HG02943 (cell line): ENCODE results near the gene YKT6.

Source experiments
- ATAC-seq: cut with Tn5 transposase; IDR thresholded peaks from one replicate; pipeline ENCODE4 v1.9.1; 2021; ENCODE audit warnings: mild to moderate bottlenecking, low read depth, moderate library complexity; ENCODE audit not compliant: unreplicated experiment

The YKT6 gene

DNA sequence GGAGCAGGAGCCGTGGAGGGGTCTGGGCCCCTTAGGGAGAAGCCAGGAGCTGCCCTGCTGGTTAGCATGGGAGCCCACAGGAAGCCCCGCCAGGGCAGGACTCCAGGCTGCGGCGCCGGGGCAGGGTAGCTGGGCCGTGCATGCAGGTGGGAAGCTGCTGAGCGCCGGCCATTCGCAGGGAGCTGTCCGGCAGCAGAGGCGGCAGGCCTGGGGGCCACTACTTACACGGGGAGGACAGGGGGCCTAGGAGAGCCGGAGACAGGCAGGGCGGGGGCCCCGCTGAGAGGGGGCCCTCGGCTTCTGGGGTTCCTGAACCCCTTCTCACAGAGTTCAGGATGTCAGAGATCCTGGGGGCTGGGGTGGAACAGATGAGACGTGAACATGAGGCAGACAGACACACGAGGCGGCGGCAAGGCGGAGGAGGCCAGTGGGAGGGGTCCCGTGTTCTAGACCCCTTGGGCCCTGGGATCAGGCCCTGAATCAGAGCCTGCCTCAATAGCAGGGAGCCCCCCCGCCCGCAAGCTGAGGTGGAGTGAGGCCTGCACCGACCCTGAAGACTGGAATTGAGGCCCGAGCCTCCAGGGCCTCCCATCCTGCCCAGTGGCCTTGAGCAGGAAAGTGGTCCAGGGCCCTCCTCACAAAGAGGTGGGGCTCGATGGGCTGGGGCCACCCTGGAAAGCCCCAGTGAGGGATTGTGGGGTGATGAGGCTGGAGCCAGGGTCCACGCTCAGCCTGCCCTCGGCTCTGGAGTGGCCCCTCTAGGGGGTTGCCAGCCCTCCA, 28.0 kb downstream of the YKT6 start:
- no peak for ATAC-seq

DNA sequence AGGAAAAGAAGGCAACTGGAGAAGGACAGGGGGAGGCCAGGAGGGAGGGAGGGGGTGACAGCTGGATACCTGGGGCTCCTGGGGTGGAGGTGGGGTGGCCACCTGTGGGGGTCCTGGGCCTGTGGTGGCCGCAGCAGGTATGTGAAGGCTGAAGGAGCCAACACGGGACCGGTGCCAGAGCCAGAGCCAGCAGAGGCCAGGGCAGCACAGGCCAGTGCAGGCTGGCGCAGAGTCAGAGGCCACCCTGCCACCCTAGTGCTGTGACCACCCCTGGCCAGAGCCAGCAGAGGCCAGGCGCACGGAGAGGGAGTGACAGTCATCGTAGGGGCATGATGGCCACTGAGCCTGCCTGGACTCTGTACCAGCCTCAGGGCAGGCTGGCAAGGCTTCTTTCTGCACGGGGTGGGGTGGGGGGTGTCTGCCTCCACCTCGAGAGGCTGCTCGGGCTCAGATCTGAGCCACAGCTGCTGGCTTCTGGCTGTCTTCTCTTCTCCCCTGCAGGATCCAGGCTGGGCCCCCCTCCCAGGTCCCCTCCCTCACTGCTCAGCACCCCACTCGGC, 28.8 kb downstream of the YKT6 start:
- ATAC-seq = no peak

- ATAC-seq = no peak
Observed at GRCh38 chr7:44230286-44230685, 29.5 kb downstream of the YKT6 start.

GRCh38 chr7:44231088-44231487, 30.3 kb downstream of the YKT6 start:
- ATAC-seq = no peak

GRCh38 chr7:44232396-44232795, 31.6 kb downstream of the YKT6 start:
- no peak for ATAC-seq

GRCh38 chr7:44232901-44233715, 32.3 kb downstream of the YKT6 start:
- ATAC-seq = no peak

DNA sequence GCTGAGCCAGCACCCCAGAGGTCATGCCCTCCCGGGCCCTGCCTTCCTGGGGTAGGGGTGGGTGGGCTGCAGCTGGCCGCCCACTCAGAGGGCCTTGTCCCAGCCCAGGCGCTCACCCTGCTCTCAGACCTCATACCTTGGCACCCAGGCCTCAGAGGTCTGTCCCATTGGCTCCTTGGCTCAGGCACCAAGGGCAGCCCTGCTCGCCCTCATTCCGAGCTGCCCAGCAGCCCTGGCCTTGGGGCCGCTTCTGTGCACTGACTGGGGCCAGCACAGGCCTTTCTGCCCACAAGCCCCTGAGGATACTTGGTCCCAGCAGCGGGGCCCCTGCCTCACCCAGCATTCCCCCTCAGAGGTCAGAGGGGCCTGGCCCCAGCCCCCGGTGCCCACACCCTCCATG, 34.3 kb downstream of the YKT6 start:
- ATAC-seq = no peak

DNA sequence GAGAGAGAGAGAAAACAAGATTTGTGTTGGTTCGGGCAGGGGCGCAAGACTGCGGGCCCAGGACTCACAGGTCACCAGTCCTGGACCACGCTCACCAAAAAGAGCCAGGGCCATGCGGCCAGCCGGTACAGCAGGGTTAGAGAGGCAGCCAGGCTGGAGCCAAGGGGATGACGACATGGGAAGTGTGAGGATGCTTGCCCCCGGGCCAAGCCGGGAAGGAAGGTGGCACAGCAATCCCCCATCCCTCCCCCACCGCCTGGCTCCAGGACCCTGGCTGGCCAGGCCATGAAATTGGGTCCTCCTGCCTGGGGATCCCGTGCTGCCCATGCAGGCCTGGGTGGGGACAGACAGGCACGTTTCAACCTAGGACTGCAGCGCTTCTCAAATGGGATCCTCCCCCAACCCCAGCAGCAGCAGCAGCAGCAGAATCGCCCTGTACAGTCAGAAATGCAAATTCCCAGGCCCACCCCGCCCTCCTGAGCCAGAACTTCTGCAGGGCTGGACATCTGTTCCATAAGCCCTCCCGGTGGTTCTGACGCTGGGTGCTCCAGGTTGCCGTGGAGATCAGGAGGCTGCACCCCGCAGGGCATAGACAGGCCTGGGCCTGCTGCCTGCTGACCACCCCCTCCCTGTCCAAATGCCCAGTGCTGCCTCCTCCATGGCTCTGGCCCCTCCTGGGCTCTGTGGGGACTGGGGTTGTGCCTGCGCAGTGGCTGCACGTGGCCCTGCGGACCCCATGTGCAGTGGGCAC, 35.0 kb downstream of the YKT6 start:
- ATAC-seq = no peak

DNA sequence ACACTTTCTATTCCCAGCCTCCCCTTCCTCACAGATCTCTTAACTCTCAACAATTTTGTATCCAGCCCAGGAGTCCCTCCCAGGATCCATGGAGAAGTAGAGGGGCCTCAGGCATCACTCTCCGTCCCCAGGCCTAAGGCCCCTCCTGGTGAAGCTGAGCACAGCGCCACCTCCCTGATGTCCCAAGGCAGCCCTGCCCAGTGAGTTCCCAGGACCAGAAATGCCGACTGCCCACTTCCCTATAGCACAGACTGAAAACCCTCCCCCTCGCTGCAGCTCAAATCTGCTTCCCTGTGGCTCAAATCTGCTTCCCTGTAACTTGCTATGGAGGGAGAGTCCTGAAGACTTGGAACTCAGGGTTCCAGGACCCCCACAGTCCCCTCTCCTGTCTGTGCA, 35.6 kb downstream of the YKT6 start:
- no peak for ATAC-seq

GRCh38 chr7:44237696-44238095, 36.9 kb downstream of the YKT6 start:
- no peak for ATAC-seq

DNA sequence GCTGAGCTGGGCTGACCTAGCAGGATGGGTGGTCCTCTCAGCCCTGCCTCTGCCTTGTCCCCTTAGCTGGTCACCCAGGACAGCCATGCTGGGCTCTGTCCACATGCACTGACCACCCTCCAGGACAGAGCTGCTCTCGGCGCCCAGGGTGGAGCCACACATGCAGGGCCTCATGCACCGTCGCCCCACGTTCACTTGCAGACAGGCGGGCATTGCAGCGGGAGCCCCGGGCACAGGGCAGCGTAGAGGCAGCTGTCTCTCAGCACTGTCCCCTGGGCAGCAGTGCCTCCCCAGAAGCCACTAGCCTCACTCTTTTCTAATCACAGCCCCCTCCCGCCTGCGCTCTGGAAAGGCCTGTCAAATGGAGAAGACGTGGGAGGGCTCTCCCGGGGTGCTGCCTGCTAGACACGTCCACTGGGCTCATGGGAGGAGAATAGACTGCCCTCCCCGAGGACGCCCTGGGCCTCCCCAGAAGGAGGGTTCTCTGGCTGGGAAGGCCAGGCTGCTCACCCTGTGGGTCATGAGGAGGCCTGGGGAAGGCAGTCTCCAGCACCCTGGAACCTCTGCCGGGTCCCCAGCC, 37.4 kb downstream of the YKT6 start:
- ATAC-seq = no peak

- ATAC-seq = no peak
Observed at GRCh38 chr7:44239361-44239760, 38.6 kb downstream of the YKT6 start.

DNA sequence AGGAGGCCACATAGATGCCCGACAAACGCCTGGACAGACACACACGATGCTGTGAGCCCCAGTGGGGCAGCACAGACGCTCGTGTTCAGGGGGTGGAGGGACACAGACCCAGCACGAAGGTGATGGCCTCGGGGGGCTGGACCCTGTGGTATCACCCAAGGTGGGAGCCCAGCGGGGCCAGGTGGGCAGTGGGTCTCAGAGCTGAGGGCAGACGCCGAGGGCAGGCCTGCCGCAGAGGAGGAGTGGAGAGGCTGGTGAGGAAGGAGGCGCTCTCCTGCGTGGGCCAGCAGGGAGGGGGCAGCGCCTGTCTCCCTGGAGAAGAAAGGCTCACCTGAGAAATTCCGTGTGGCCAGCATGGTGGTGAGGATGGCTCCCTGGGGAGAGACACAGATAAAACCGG, 39.6 kb downstream of the YKT6 start:
- ATAC-seq = no peak

DNA sequence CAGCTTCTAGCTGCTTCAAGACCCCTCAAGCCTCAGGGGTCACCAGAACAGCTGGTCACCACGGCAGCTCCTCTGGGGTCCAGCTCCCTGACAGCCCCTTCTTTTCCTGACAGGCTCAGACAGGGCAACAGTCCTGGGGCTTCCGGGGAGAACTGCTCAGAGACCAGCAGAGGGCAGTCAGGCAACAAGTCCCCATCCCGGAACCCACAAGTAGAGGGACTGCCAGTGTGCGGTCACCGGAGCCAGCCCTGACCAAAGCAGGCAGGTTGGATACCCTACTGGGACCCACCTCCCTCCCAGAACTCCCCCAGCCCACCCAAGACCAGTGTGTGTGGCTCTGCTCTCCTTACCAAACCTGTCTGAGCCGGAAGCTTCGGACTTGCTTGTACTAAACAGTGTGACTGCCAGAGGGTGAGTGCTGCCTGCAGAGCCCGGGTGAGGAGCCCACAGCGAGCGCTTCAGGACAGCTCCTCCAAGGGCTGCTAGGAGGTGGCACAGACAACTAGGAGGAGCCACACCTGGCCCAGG, 40.3 kb downstream of the YKT6 start:
- no peak for ATAC-seq

DNA sequence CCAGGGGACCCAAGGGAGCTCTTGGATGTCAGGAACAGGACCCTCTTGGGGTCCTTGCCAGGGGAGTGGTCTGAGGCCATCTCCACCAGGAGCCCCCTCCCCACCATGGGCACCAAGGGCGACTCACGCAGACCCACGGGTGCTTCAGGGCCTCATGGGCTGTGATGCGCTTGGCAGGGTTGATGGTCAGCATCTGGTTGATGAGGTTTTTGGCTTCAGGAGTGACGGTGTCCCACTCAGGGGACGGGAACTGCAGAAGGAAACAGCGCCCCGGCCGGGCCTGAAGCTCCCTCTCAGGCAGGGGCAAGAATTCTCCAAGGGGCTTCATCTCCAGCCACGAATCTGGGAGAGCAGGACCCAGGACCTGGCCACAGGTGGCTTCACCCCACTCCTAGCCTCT, 41.3 kb downstream of the YKT6 start:
- ATAC-seq = no peak

GRCh38 chr7:44244282-44244681, 43.5 kb downstream of the YKT6 start:
- ATAC-seq = no peak

DNA sequence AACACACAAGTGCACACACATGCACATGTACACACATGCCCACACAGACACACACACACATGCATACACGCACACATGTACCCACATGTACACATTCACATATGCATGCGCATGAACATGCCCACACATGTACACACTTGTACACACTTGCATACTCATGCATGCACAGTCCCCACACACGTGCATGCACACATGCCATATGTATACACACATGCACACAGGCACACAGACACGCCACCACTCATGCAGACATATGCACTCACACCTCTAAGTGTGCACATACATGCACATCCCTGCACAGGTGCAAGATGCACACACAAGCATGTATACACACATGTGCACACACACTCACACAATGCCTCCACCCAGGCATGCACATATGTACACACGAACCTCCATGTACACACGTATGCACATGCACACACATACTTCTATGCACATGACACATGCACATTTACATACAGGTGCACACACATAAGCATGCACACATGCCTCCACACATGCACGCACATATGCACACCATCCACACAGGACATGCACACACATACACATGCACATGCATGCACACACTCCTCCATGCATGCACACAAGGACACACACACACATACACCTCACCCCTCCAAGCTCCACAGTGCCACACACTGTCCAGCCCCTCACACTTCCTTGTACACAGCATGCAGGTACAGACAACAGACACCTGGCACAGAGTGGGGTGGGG, 45.8 kb downstream of the YKT6 start:
- no peak for ATAC-seq

- ATAC-seq = no peak
Observed at GRCh38 chr7:44247868-44248651, 47.3 kb downstream of the YKT6 start.

DNA sequence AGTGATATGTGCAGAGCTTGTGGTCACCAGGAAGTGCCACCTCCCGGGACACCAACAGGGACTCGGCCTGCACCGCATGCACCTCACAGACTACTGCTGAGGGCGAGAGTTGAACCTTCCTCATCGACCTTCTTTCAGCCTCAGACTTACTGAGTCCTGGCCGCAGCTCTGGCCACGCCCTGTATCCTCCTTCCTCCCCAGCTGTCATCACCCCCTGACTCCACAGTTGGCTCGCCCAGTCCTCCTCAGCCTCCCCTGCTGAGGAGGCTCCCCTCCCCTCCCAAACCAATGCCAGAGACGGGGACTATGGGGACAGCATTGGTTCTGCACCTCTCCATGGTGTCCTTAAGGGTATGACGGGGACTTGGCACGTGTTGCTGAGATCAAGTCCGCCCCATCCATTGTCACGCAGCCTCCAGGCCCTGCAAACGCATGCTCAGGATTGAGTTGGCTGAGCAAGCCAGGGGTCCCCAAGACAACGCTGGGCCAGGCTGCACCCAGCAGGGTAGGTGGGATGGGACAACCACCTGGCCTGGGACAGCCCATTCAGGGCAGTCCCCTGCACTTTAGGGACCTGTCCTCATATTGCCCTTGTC, 49.0 kb downstream of the YKT6 start:
- no peak for ATAC-seq
